SK-N-SH (cell line): Measurements from ENCODE around the gene EXPH5.

Experiments
- POLR2AphosphoS5 ChIP-seq: IDR thresholded peaks from 2 replicates; pipeline ENCODE4 v1.6.1; 2012; ENCODE audit warnings: low read depth, low read length
- SIN3A ChIP-seq: IDR thresholded peaks from 2 replicates; pipeline ENCODE4 v1.6.1; 2012; ENCODE audit warnings: low read depth, mild to moderate bottlenecking, low read length, moderate library complexity, borderline replicate concordance
- YY1 ChIP-seq: IDR thresholded peaks from 2 replicates; pipeline ENCODE4 v1.4.0; 2012; ENCODE audit warnings: low read depth, mild to moderate bottlenecking
- TF ChIP-seq, protein P1 (sequence below): fragments of 150-350 bp; IDR thresholded peaks from 2 replicates; pipeline ENCODE4 v1.6.1; 2016; ENCODE audit warnings: mild to moderate bottlenecking, low read depth, low read length
- TF ChIP-seq, protein P2 (sequence below): fragments of 200-600 bp; sonication (generic); IDR thresholded peaks from 2 replicates; pipeline ENCODE4 v1.6.1; 2017; ENCODE audit warnings: antibody characterized with exemption, mild to moderate bottlenecking, moderate library complexity
- TF ChIP-seq, protein P3 (sequence below): IDR thresholded peaks from 2 replicates; pipeline ENCODE4 v1.6.1; 2012; ENCODE audit warnings: mild to moderate bottlenecking, low read depth, low read length, moderate library complexity

DNA sequence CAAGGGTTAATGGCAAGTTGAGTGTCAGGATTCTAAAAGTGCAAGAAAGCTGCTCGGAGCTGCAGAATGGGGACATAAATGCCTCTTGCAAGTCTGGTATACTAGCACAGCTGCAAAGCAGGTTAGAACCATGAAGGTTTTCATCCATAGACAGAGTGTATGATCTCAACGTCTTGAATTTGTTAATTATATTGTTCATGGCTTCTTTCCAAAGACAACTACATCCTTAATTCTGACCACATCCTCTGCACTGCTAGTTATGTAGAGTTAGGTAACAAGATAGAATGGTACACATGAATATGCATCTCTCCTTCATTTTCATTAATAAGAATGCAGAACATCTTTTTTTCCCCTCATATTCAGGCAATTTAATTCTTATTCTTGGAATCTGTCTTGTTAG is 34.2 kb downstream of the EXPH5 start:
- TF ChIP-seq, protein P1, sequence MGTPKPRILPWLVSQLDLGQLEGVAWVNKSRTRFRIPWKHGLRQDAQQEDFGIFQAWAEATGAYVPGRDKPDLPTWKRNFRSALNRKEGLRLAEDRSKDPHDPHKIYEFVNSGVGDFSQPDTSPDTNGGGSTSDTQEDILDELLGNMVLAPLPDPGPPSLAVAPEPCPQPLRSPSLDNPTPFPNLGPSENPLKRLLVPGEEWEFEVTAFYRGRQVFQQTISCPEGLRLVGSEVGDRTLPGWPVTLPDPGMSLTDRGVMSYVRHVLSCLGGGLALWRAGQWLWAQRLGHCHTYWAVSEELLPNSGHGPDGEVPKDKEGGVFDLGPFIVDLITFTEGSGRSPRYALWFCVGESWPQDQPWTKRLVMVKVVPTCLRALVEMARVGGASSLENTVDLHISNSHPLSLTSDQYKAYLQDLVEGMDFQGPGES = no peak
- TF ChIP-seq, protein P2, sequence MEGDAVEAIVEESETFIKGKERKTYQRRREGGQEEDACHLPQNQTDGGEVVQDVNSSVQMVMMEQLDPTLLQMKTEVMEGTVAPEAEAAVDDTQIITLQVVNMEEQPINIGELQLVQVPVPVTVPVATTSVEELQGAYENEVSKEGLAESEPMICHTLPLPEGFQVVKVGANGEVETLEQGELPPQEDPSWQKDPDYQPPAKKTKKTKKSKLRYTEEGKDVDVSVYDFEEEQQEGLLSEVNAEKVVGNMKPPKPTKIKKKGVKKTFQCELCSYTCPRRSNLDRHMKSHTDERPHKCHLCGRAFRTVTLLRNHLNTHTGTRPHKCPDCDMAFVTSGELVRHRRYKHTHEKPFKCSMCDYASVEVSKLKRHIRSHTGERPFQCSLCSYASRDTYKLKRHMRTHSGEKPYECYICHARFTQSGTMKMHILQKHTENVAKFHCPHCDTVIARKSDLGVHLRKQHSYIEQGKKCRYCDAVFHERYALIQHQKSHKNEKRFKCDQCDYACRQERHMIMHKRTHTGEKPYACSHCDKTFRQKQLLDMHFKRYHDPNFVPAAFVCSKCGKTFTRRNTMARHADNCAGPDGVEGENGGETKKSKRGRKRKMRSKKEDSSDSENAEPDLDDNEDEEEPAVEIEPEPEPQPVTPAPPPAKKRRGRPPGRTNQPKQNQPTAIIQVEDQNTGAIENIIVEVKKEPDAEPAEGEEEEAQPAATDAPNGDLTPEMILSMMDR = no peak
- TF ChIP-seq POLR2AphosphoS5 (no peak), SIN3A (no peak), YY1 (no peak)
- TF ChIP-seq, protein P3, sequence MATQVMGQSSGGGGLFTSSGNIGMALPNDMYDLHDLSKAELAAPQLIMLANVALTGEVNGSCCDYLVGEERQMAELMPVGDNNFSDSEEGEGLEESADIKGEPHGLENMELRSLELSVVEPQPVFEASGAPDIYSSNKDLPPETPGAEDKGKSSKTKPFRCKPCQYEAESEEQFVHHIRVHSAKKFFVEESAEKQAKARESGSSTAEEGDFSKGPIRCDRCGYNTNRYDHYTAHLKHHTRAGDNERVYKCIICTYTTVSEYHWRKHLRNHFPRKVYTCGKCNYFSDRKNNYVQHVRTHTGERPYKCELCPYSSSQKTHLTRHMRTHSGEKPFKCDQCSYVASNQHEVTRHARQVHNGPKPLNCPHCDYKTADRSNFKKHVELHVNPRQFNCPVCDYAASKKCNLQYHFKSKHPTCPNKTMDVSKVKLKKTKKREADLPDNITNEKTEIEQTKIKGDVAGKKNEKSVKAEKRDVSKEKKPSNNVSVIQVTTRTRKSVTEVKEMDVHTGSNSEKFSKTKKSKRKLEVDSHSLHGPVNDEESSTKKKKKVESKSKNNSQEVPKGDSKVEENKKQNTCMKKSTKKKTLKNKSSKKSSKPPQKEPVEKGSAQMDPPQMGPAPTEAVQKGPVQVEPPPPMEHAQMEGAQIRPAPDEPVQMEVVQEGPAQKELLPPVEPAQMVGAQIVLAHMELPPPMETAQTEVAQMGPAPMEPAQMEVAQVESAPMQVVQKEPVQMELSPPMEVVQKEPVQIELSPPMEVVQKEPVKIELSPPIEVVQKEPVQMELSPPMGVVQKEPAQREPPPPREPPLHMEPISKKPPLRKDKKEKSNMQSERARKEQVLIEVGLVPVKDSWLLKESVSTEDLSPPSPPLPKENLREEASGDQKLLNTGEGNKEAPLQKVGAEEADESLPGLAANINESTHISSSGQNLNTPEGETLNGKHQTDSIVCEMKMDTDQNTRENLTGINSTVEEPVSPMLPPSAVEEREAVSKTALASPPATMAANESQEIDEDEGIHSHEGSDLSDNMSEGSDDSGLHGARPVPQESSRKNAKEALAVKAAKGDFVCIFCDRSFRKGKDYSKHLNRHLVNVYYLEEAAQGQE = no peak
